Occipital lobe (tissue), 2 donors: Measurements from ENCODE around the gene SNCG. TPM values are rescaled to one million over a fixed set of nuclear protein-coding genes. Genes with fewer than 3 reads are reported as not detected.

Experiments
- small RNA-seq: library from RNA; depleted of rRNA; stranded (forward); fragments of <200 nt; gene quantifications from one replicate; pipeline ENCODE3, GENCODE V24; 2014
- total RNA-seq: library from RNA; depleted of rRNA; stranded (reverse); fragments of >200 nt; gene quantifications from one replicate; pipeline ENCODE4 v1.2.3, GENCODE V29; 2014

The SNCG gene
- total RNA-seq, 1 donor from 2014 or later: 2.7 TPM

Small RNA genes lying within 50 kb of the gene (small RNA-seq; reads per million reads assigned to genes)
- gene BMS1P3: not detected

Other genes starting within 250 kb of the SNCG start
- gene BMPR1A, start 202.0 kb upstream of the SNCG start, total RNA-seq: 64.6 TPM
- gene MMRN2, start 984 bp upstream of the SNCG start, total RNA-seq: 4.8 TPM
- gene ADIRF, start 9.9 kb downstream of the SNCG start, total RNA-seq: not detected
- gene FAM25A, start 61.7 kb downstream of the SNCG start, total RNA-seq: not detected
- gene GLUD1, start 136.2 kb downstream of the SNCG start, total RNA-seq: 175 TPM
- gene SHLD2, start 136.6 kb downstream of the SNCG start, total RNA-seq: 37.1 TPM